ENCODE measurements around the gene SERINC5. TPM values are rescaled to one million over a fixed set of nuclear protein-coding genes. Genes with fewer than 3 reads are reported as not detected.

SERINC5 gene
- total RNA-seq, 1 experiment from 2014 or later = 52.3 TPM

- Histone ChIP-seq H2BK20ac (ENCODE audit: low read depth, low read length, poor library complexity, severe bottlenecking) (no peak overlapping the region), H3K23ac (ENCODE audit: insufficient read length, low read depth, low read length) (no peak overlapping the region), H3K9ac (ENCODE audit: extremely low read depth, insufficient read length, low read length) (no peak overlapping the region), H3K27ac (ENCODE audit: insufficient read length, low read depth, low read length) (no peak overlapping the region), H3K9me3 (ENCODE audit: control insufficient read depth, low read depth, low read length) (no peaks in the 10 kb centered on the region), H3K4me1 (ENCODE audit: insufficient read depth, low read length) (no peaks in the 10 kb centered on the region), H2AK5ac (ENCODE audit: insufficient read length, low read length) (no peak overlapping the region), H3K18ac (ENCODE audit: insufficient read length, low read depth, low read length) (no peak overlapping the region), H2AFZ (ENCODE audit: low read length) (no peak overlapping the region), H3K4ac (ENCODE audit: low read depth, low read length) (no peak overlapping the region), H3K27me3 (ENCODE audit: insufficient read depth, low read length) (no peaks in the 10 kb centered on the region), H3K79me1 (ENCODE audit: insufficient read depth, low read depth, low read length, poor library complexity, severe bottlenecking) (no peaks in the 10 kb centered on the region), H3K79me2 (ENCODE audit: insufficient read depth, low read length) (no peaks in the 10 kb centered on the region), H3T11ph (ENCODE audit: low read length) (no peak overlapping the region), H3K23me2 (ENCODE audit: insufficient read length, low read depth, low read length, poor library complexity, severe bottlenecking) (no peaks in the 10 kb centered on the region), H4K8ac (replicated peaks; ENCODE audit: insufficient read length, low read depth, low read length) (no peak overlapping the region), H3K4me2 (ENCODE audit: insufficient read depth, insufficient read length, low read length) (no peak overlapping the region), H2BK15ac (ENCODE audit: low read depth, low read length) (no peak overlapping the region), H3K56ac (ENCODE audit: insufficient read length, low read depth, low read length) (no peak overlapping the region), H2BK5ac (ENCODE audit: insufficient read length, low read length) (no peak overlapping the region), H4K91ac (ENCODE audit: insufficient read length, low read depth, low read length) (no peak overlapping the region), H2BK12ac (ENCODE audit: insufficient read length, low read depth, low read length) (no peak overlapping the region), H4K20me1 (ENCODE audit: control insufficient read depth, insufficient read depth, insufficient read length) (no peaks in the 10 kb centered on the region), H4K5ac (ENCODE audit: insufficient read length, low read depth, low read length) (no peak overlapping the region), H2BK120ac (ENCODE audit: low read depth, low read length, poor library complexity, severe bottlenecking) (no peak overlapping the region), H3K14ac (ENCODE audit: insufficient read depth, low read length) (no peak overlapping the region)
- no CpG with 5 or more reads among the region's 3 CpGs for WGBS (ENCODE audit: extremely low coverage, insufficient read length, low lambda C conversion rate)
- Mint-ChIP-seq H3K27ac (no peak overlapping the region), H3K9me3 (no peaks in the 10 kb centered on the region; a peak in 1 of 5 replicates), H3K36me3 (ENCODE audit: insufficient read depth in 1 of 3, low read depth in 3 of 3) (no peaks in the 10 kb centered on the region), H3K4me3 (no peak overlapping the region), H3K27me3 (ENCODE audit: low read depth) (no peaks in the 10 kb centered on the region), H3K4me1 (peaks cover 5 to 6% of the 10 kb centered on the region in 2 experiments)
- TF ChIP-seq CTCF (conservative IDR thresholded peaks at IDR 0.05) = no peak
- DNase-seq = no peak
Measured at GRCh38 chr5:80282054-80282453, 26.2 kb upstream of the SERINC5 start.

Data from H9 (cell line).